SK-N-SH (cell line): Measurements from ENCODE around the gene METAP1. TPM values are rescaled to one million over a fixed set of nuclear protein-coding genes. Genes with fewer than 3 reads are reported as not detected.

Source experiments
- CTCF ChIA-PET: fragments of 300-600, 350-600 bp; formaldehyde crosslinking; extraction: SDS; loops from one replicate; lab custom pipeline; 2021; lab: Yijun Ruan, JAX
- POLR2A ChIA-PET: fragments of 350-600 bp; sonication (Branson Sonifier 250); formaldehyde crosslinking; extraction: SDS; loops from one replicate; lab custom pipeline; 2020; ENCODE audit warnings: antibody characterized with exemption, inconsistent platforms; lab: Yijun Ruan, JAX
- DNase-seq: peaks from one replicate; pipeline ENCODE4 v3.0.0; 2012
- H2AFZ ChIP-seq: fragments of 200-600 bp; sonication (generic); 2 replicates; pipeline ENCODE4 v1.8.1; 2016; ENCODE audit warnings: antibody characterized with exemption, mild to moderate bottlenecking, low read depth
- H3F3A ChIP-seq: fragments of 200-600 bp; sonication (generic); replicated peaks from 2 replicates; pipeline ENCODE3; 2016; ENCODE audit warnings: antibody characterized with exemption, mild to moderate bottlenecking; ENCODE audit not compliant: insufficient read depth
- H3K27ac ChIP-seq, 2 experiments: fragments of 200-500 bp in 1 of 2; fragments of 200-600 bp in 1 of 2; sonication (Bioruptor generic) in 1 of 2; sonication (generic), shearing (Covaris generic) in 1 of 2; 2 replicates each; pipeline versions ENCODE4 v1.5.1 to v1.6.1; 2014 to 2016; ENCODE audit warnings: low read depth in 2 of 2, inconsistent platforms in 1 of 2, low read length in 1 of 2, mild to moderate bottlenecking in 1 of 2, mixed read lengths in 1 of 2
- H3K27me3 ChIP-seq: fragments of 200-600 bp; sonication (generic), shearing (Covaris generic); 2 replicates; pipeline ENCODE4 v1.6.1; 2016; ENCODE audit warnings: mixed run types; ENCODE audit not compliant: insufficient read depth
- H3K36me3 ChIP-seq, 2 experiments: fragments of 200-500 bp in 1 of 2; fragments of 200-600 bp in 1 of 2; sonication (Bioruptor generic) in 1 of 2; sonication (generic) in 1 of 2; replicated peaks in 1 of 2; 2 replicates each; pipeline versions ENCODE3 to v1.5.1; 2014 to 2016; ENCODE audit warnings: low read length in 1 of 2, mild to moderate bottlenecking in 1 of 2; ENCODE audit not compliant: insufficient read depth in 2 of 2, control insufficient read depth in 1 of 2
- H3K4me1 ChIP-seq, 2 experiments: fragments of 200-500 bp in 1 of 2; fragments of 200-600 bp in 1 of 2; sonication (Bioruptor generic) in 1 of 2; sonication (generic), shearing (Covaris generic) in 1 of 2; 2 replicates each; pipeline versions ENCODE4 v1.5.1 to v1.6.1; 2014 to 2016; ENCODE audit warnings: low read depth in 1 of 2, low read length in 1 of 2, mixed run types in 1 of 2; ENCODE audit not compliant: insufficient read depth in 2 of 2, control insufficient read depth in 1 of 2
- H3K4me2 ChIP-seq: fragments of 200-600 bp; sonication (generic), shearing (Covaris generic); 2 replicates; pipeline ENCODE4 v1.6.1; 2017; ENCODE audit warnings: mixed run types
- H3K4me3 ChIP-seq, 2 experiments: fragments of 200-500 bp in 1 of 2; fragments of 200-600 bp in 1 of 2; sonication (Bioruptor generic) in 1 of 2; sonication (generic), shearing (Covaris generic) in 1 of 2; 2 replicates each; pipeline versions ENCODE4 v1.5.1 to v1.8.1; 2014 to 2016; ENCODE audit warnings: low read depth in 2 of 2, inconsistent platforms in 1 of 2, low read length in 1 of 2, mild to moderate bottlenecking in 1 of 2, mixed read lengths in 1 of 2, moderate library complexity in 1 of 2
- H3K79me2 ChIP-seq: fragments of 200-600 bp; sonication (generic); 2 replicates; pipeline ENCODE4 v1.8.1; 2017; ENCODE audit warnings: mild to moderate bottlenecking; ENCODE audit not compliant: insufficient read depth
- H3K9ac ChIP-seq: fragments of 200-600 bp; sonication (generic); 2 replicates; pipeline ENCODE4 v1.6.1; 2017; ENCODE audit warnings: mixed run types
- H3K9me2 ChIP-seq: fragments of 200-600 bp; sonication (generic); 2 replicates; pipeline ENCODE4 v1.6.1; 2017; ENCODE audit warnings: mixed run types
- H3K9me3 ChIP-seq: fragments of 200-600 bp; sonication (generic); 2 replicates; pipeline ENCODE4 v1.6.1; 2017; ENCODE audit warnings: mixed run types, mild to moderate bottlenecking, moderate library complexity
- H4K20me1 ChIP-seq: fragments of 200-600 bp; sonication (generic); 2 replicates; pipeline ENCODE4 v1.6.1; 2017; ENCODE audit warnings: mild to moderate bottlenecking, mixed run types; ENCODE audit not compliant: insufficient read depth
- EP300 ChIP-seq, 2 experiments: IDR thresholded peaks; 2 replicates each; pipeline versions ENCODE4 v1.4.0 to v1.6.1; 2012; ENCODE audit warnings: borderline replicate concordance in 1 of 2, low read depth in 1 of 2, low read length in 1 of 2
- FOSL2 ChIP-seq: IDR thresholded peaks from 2 replicates; pipeline ENCODE4 v1.4.0; 2012; ENCODE audit warnings: low read depth, mild to moderate bottlenecking, moderate library complexity, borderline replicate concordance
- GATA2 ChIP-seq: sonication (generic); formaldehyde crosslinking; IDR thresholded peaks from 2 replicates; pipeline ENCODE4 v1.5.0; 2020; ENCODE audit warnings: mild to moderate bottlenecking, missing genetic modification reagents
- MEF2A ChIP-seq: IDR thresholded peaks from 2 replicates; pipeline ENCODE4 v1.4.0; 2012; ENCODE audit warnings: low read depth, borderline replicate concordance
- MXI1 ChIP-seq: IDR thresholded peaks from 2 replicates; pipeline ENCODE4 v1.6.1; 2012; ENCODE audit warnings: mild to moderate bottlenecking, low read depth, low read length, improper control_type of control experiment
- NFIC ChIP-seq: IDR thresholded peaks from 2 replicates; pipeline ENCODE4 v1.4.0; 2012; ENCODE audit warnings: borderline replicate concordance
- NRF1 ChIP-seq: IDR thresholded peaks from 2 replicates; pipeline ENCODE4 v1.6.1; 2012; ENCODE audit warnings: low read depth, mild to moderate bottlenecking, low read length
- RAD21 ChIP-seq: IDR thresholded peaks from 2 replicates; pipeline ENCODE4 v1.6.1; 2012; ENCODE audit warnings: mild to moderate bottlenecking, low read length
- RCOR1 ChIP-seq: fragments of 150-350 bp; IDR thresholded peaks from 2 replicates; pipeline ENCODE4 v1.6.1; 2017; ENCODE audit warnings: antibody characterized with exemption, low read length
- RFX5 ChIP-seq: IDR thresholded peaks from 2 replicates; pipeline ENCODE4 v1.6.1; 2012; ENCODE audit warnings: mild to moderate bottlenecking, improper control_type of control experiment, low read length
- TAF1 ChIP-seq: IDR thresholded peaks from 2 replicates; pipeline ENCODE4 v1.6.1; 2012; ENCODE audit warnings: low read depth, mild to moderate bottlenecking, low read length, moderate library complexity, borderline replicate concordance
- WGBS: methylation state at CpG from one replicate; pipeline ENCODE4 v1.1.6; 2017; ENCODE audit warnings: low lambda C conversion rate; 5-methylcytosine and 5-hydroxymethylcytosine counted together
- polyA plus RNA-seq, 3 experiments: library from polyadenylated mRNA; depleted of rRNA; stranded (reverse); fragments of >200 nt; gene quantifications; 2 replicates each; pipeline ENCODE4 v1.2.3, GENCODE V29; 2012
- TF ChIP-seq, protein P1 (sequence below): fragments of 150-350 bp; IDR thresholded peaks from 2 replicates; pipeline ENCODE4 v1.6.1; 2017; ENCODE audit warnings: antibody characterized with exemption, low read length, low read depth, borderline replicate concordance
- TF ChIP-seq, protein P2 (sequence below): IDR thresholded peaks from 2 replicates; pipeline ENCODE4 v1.4.0; 2012; ENCODE audit warnings: low read depth, borderline replicate concordance
- TF ChIP-seq, protein P3 (sequence below): IDR thresholded peaks from 2 replicates; pipeline ENCODE4; 2012

The METAP1 gene
- polyA plus RNA-seq, 1 of the 3 experiments (the other 2 are of a cell fraction), result 41.0 TPM

DNA sequence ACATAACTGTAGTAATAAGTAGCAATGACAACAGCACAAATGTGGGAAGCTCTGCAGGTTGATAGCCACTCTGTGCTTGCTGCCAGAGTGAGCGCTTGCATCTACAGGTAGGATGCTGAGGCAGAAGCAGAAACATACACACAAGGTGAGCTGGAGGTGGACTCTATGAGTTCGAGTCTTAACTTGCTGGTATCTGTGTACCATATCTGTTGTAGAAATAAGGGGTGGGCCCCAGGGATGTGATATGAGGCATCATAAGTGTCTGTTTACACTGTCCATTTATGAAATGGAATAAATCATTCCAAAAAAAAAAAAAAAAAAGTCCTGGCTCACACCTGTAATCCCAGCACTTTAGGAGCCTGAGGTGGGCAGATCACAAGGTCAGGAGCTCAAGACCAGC is 33.8 kb upstream of the METAP1 start (continued):
- TF ChIP-seq, protein P1, sequence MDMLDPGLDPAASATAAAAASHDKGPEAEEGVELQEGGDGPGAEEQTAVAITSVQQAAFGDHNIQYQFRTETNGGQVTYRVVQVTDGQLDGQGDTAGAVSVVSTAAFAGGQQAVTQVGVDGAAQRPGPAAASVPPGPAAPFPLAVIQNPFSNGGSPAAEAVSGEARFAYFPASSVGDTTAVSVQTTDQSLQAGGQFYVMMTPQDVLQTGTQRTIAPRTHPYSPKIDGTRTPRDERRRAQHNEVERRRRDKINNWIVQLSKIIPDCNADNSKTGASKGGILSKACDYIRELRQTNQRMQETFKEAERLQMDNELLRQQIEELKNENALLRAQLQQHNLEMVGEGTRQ, result no peak
- TF ChIP-seq, protein P2, sequence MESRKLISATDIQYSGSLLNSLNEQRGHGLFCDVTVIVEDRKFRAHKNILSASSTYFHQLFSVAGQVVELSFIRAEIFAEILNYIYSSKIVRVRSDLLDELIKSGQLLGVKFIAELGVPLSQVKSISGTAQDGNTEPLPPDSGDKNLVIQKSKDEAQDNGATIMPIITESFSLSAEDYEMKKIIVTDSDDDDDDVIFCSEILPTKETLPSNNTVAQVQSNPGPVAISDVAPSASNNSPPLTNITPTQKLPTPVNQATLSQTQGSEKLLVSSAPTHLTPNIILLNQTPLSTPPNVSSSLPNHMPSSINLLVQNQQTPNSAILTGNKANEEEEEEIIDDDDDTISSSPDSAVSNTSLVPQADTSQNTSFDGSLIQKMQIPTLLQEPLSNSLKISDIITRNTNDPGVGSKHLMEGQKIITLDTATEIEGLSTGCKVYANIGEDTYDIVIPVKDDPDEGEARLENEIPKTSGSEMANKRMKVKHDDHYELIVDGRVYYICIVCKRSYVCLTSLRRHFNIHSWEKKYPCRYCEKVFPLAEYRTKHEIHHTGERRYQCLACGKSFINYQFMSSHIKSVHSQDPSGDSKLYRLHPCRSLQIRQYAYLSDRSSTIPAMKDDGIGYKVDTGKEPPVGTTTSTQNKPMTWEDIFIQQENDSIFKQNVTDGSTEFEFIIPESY, result no peak
- TF ChIP-seq RFX5, result no peak
- no peak for TF ChIP-seq MEF2A
- no peak for TF ChIP-seq RCOR1
- TF ChIP-seq RAD21, result no peak
- TF ChIP-seq, all 33 proteins: peak for 0

DNA sequence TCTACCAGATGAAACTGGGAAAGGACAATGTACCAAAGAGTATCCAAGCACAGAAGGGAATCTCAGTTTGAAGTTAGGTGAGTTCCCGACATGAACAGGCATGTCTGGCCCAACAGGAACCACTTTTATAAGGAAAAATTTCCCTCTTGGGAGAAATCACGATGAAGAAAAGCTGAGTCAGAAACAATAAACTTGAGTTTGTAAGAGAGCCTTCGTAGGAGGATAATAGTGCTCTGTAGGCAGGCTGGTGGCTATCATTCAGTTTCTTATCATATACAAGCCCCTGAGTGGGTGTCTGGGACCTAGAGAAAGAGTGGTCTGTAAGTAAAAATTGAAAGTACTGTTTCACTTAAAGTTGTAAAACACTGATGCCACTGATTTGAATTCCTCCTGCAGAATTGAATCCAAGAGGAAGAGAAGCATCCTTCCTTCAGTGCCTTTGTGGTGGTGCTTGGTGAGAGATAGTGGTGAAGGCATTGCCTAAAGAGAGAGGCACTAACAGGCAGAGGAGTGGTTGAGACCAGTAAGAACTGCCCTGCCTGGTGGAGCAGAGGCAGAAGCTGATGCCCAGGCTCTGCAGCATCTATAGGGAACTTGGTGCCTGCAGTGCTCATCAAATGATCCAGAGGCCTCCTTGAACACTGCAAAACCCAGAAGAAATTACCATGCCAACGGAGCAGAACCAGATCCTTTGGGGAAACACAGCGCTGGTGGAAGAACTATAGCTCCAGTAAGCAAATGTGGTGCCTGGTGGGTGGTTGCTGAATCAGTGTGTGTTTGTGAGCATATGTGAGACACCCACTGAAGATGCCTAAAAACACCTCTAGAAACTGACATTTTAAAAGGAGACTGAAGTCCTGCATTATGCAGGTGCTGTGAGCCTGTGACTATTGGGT is 31.7 kb upstream of the METAP1 start:
- H3K27ac ChIP-seq, result no peak overlapping the region
- H3K79me2 ChIP-seq, result no peaks in the 10 kb centered on the region
- H3K9ac ChIP-seq, result no peak overlapping the region
- H4K20me1 ChIP-seq, result no peaks in the 10 kb centered on the region
- H3K9me3 ChIP-seq, result no peaks in the 10 kb centered on the region
- ChIA-PET CTCF (interaction anchor here (0.6 to 1.8 kb wide), 2 partner anchors 31 to 137 kb away, joined by 3 read pairs; no protein-coding TSS in a partner anchor), POLR2A (no interaction called here)
- no peak for DNase-seq
- no peaks in the 10 kb centered on the region for H3F3A ChIP-seq
- WGBS, result 71% methylated on average over 4 of the region's 5 CpGs
- TF ChIP-seq, protein P3, sequence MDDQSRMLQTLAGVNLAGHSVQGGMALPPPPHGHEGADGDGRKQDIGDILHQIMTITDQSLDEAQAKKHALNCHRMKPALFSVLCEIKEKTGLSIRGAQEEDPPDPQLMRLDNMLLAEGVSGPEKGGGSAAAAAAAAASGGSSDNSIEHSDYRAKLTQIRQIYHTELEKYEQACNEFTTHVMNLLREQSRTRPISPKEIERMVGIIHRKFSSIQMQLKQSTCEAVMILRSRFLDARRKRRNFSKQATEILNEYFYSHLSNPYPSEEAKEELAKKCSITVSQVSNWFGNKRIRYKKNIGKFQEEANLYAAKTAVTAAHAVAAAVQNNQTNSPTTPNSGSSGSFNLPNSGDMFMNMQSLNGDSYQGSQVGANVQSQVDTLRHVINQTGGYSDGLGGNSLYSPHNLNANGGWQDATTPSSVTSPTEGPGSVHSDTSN, result no peak
- TF ChIP-seq RCOR1 (no peak), NRF1 (no peak), EP300 (IDR thresholded peaks at IDR 0.05; ENCODE audit: borderline replicate concordance in 1 of 2, low read depth in 1 of 2, low read length in 1 of 2) (no peak), TAF1 (no peak), MXI1 (no peak), RAD21 (no peak), NFIC (no peak), GATA2 (CRISPR knock-in tag) (no peak), MEF2A (no peak), FOSL2 (no peak)
- TF ChIP-seq, protein P1, result no peak
- no peaks in the 10 kb centered on the region for H3K27me3 ChIP-seq
- no peaks in the 10 kb centered on the region for H3K9me2 ChIP-seq
- H2AFZ ChIP-seq, result peak overlapping the region; percentile 23
- H3K4me3 ChIP-seq, result no peak overlapping the region
- H3K4me1 ChIP-seq, result peaks cover 0 to 6% of the 10 kb centered on the region in 2 experiments; a peak in 1 of 4 replicates
- H3K36me3 ChIP-seq, result no peaks in the 10 kb centered on the region
- no peak overlapping the region; the same call in 1 of the 2 replicates for H3K4me2 ChIP-seq
